KOPT-K1 (cell line): ENCODE data around the gene GOLGA6L26.
"Not testable (repeated sequence)": the region's sequence is repeated elsewhere in the genome, so short reads cannot be mapped to it uniquely, and the experiment has no call there.

Experiments used
- H3K27ac ChIP-seq: fragments of 200-600 bp; sonication (generic); 2 replicates; pipeline ENCODE4 v1.5.1; 2016; ENCODE audit warnings: antibody characterized with exemption, mild to moderate bottlenecking, low read depth, low read length; ENCODE audit not compliant: poor library complexity, severe bottlenecking
- H3K36me3 ChIP-seq: fragments of 200-600 bp; sonication (generic); 2 replicates; pipeline ENCODE4 v1.5.1; 2017; ENCODE audit warnings: antibody characterized with exemption, mild to moderate bottlenecking, low read length, moderate library complexity; ENCODE audit not compliant: insufficient read depth
- H3K9me3 ChIP-seq: fragments of 200-600 bp; sonication (generic); 2 replicates; pipeline ENCODE4 v1.5.1; 2017; ENCODE audit warnings: antibody characterized with exemption, low read length, mild to moderate bottlenecking; ENCODE audit not compliant: insufficient read depth, poor library complexity, severe bottlenecking

Gene GOLGA6L26, protein sequence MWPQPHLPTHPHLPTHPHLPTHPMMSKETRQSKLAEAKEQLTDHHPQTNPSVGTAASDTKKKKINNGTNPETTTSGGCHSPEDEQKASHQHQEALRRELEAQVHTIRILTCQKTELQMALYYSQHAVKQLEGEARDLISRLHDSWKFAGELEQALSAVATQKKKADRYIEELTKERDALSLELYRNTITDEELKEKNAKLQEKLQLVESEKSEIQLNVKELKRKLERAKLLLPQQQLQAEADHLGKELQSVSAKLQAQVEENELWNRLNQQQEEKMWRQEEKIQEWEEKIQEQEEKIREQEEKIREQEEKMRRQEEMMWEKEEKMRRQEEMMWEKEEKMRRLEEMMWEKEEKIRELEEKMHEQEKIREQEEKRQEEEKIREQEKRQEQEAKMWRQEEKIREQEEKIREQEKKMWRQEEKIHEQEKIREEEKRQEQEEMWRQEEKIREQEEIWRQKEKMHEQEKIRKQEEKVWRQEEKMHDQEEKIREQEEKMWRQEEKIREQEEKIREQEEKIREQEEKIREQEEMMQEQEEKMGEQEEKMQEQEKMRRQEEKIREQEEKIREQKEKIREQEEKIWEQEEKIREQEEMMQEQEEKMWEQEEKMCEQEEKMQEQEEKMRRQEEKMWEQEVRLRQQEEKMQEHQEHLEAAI

GRCh38 chr15:23334096-23334495 is at the start of gene GOLGA6L26:
Gene GOLGA6L26 (minus strand): TSS chr15:23334196. CDS start chr15:23334135, 61 bp downstream.
- H3K36me3 ChIP-seq, H3K27ac ChIP-seq, H3K9me3 ChIP-seq: not testable (repeated sequence)

DNA sequence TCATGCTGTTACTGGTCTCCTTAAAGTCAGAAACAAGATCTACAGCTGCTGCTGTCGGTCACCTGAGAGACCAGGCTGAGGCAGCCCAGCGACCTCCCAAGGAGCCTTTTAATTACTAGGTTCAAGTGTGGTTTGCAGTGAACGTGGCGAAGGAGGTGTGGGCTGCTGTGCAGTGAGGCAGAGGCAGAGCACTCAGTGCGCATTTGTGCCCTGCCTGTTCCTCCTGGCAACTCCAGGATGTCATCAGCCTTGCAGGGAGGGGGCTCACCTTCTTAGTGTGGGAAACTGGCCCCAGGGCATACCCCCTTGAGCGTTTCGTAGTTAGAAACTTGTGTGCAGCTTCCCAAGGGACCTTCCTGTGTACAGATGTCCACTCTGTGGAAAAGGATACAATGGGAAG is 47.2 kb upstream of the GOLGA6L26 start:
- not testable (repeated sequence) for H3K36me3 ChIP-seq, H3K27ac ChIP-seq, H3K9me3 ChIP-seq

- not testable (repeated sequence) for H3K27ac ChIP-seq, H3K9me3 ChIP-seq, H3K36me3 ChIP-seq
Measured at GRCh38 chr15:23380700-23381099, 46.7 kb upstream of the GOLGA6L26 start.

DNA sequence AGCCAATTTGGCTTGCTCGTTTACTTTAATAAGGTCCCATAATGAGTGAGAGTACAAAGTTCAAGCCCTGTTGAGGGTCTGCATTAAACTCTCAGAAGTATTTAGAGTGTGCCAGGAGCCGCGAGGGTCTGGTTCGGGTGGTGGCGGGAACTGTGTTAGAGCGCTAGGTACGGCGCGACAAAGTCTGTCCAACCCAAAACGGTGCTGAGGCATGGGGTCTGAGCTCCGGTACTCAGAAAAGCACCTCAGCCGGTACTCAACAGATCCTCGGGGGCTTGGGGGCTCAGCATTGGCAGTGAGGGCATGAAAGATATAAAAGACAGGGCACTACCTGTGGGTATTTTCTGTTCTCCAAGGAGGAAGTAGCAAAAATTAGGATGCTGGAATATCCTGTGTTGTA is 45.0 kb upstream of the GOLGA6L26 start:
- not testable (repeated sequence) for H3K9me3 ChIP-seq, H3K27ac ChIP-seq

DNA sequence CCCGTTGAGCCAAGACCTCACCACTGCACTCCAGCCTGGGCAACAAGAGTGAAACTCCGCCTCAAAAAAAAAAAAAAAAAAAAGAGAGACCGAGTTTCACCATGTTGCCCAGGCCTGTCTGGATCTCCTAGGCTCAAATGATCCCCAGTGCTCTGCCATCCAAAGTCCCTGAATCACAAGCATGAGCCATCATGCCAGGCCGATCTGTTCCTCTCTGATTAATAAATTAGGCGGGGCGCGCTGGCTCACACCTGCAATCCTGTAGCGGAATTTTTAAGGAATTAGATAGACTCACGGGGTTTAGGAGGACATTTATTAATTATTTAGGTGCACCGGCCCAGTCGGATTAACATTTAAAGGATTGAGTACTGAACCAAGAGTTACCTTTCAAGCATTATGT is 40.2 kb upstream of the GOLGA6L26 start:
- not testable (repeated sequence) for H3K36me3 ChIP-seq, H3K27ac ChIP-seq, H3K9me3 ChIP-seq

More for the DNA sequence above, 45.0 kb upstream of the GOLGA6L26 start:
- H3K36me3 ChIP-seq: not testable (repeated sequence)

DNA sequence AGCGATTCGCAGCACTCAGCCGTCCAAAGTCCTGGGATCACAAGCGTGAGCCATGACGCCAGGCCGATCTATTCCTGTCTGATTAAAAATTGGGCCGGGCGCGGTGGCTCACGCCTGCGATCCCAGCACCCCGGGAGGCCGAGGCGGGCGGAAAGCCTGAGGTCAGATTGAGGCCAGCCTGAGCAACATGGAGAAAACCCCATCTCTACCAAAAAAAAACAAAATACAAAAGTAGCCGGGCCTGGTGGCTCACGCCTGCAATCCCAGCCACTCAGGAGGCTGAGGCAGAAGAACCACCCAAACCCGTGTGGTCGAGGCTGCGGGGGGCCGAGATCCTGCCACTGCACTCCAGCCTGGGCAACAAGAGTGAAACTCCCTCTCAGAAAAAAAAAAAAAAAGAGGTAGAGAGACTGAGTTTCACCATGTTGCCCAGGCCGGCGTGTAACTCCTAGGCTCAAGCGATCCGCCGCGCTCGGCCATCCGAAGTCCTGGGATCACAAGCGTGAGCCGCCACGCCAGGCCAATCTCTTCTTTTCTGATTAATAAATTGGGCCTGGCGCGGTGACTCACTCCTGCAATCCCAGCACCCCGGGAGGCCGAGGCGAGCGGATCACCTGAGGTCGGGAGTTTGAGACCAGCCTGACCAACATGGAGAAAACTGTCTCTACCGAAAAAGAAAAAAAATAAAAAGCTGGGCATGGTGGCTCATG is 39.0 kb upstream of the GOLGA6L26 start:
- not testable (repeated sequence) for H3K27ac ChIP-seq, H3K36me3 ChIP-seq, H3K9me3 ChIP-seq

GRCh38 chr15:23372284-23372683 is 38.3 kb upstream of the GOLGA6L26 start:
- no peaks in the 10 kb centered on the region for H3K36me3 ChIP-seq
- H3K27ac ChIP-seq: no peak overlapping the region
- H3K9me3 ChIP-seq: no peaks in the 10 kb centered on the region

- not testable (repeated sequence) for H3K9me3 ChIP-seq, H3K27ac ChIP-seq, H3K36me3 ChIP-seq
Measured at GRCh38 chr15:23371868-23372267, 37.9 kb upstream of the GOLGA6L26 start.

DNA sequence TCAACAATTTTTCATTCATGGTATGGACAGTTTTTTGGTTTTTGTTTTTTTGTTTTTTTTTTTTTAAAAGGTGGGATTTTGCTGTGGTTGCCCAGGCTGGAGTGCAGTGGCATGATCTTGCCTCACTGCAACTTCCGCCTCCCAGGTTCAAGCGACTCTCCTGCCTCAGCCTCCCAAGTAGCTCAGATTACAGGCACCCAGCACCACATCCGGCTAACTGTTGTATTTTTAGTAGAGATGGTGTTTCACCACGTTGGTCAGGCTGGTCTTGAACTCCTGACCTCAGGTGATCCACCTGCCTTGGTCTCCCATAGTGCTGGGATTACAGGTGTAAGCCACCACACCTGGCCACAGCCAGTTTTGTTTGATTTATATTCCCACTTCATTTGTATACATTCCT is 37.1 kb upstream of the GOLGA6L26 start:
- H3K9me3 ChIP-seq, H3K36me3 ChIP-seq, H3K27ac ChIP-seq: not testable (repeated sequence)

- no peak overlapping the region for H3K27ac ChIP-seq
- H3K36me3 ChIP-seq: no peaks in the 10 kb centered on the region
- no peaks in the 10 kb centered on the region for H3K9me3 ChIP-seq
Measured at GRCh38 chr15:23370578-23370977, 36.6 kb upstream of the GOLGA6L26 start.

DNA sequence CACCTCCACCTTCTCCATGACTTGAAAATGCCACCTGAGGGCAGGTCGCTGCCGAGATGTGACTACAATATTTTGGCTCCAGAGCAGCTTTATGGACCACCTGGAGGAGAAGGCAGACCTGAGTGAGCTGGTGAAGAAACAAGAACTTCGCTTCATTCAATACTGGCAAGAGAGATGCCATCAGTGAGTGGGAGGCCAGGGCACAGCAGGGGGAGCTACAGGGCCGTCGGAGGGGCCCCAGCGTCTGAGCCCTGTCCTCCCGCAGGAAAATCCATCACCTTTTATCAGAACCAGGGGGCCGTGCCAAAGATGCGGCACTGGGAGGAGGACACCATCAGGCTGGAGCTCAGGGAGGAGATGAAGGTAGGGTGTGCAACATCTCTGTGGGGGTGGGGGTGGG is 30.3 kb upstream of the GOLGA6L26 start:
- not testable (repeated sequence) for H3K9me3 ChIP-seq, H3K27ac ChIP-seq

GRCh38 chr15:23362622-23363021 is 28.6 kb upstream of the GOLGA6L26 start:
- H3K27ac ChIP-seq, H3K36me3 ChIP-seq, H3K9me3 ChIP-seq: not testable (repeated sequence)

More for the DNA sequence above, 30.3 kb upstream of the GOLGA6L26 start:
- H3K36me3 ChIP-seq: not testable (repeated sequence)

DNA sequence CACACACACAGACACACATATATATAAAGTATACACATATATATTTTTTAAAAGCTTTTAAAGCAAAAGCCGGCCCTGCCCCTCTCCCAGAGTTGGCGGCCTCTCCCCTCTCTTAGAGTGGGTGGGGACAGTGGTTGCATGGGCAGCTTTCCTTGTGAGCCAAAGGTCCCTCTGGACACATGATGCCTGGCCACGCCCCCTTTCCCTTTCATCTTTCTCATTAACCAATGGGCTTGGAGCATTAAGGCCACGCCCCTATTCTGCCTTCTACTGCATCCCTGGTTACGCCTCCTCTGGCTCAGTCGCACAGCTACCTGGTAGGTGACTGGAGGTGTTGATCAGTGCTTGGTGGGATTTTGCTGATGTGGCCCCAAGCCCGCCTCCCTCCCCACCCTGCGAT is 20.5 kb upstream of the GOLGA6L26 start, which contains the start of gene GOLGA8S:
TSS of gene GOLGA8S (plus strand) at position 301 of the 400 bp plus-strand sequence. CDS start at position 363, 62 bp downstream.
- not testable (repeated sequence) for H3K36me3 ChIP-seq, H3K27ac ChIP-seq

GRCh38 chr15:23311233-23311632 is 22.8 kb downstream of the GOLGA6L26 start:
- not testable (repeated sequence) for H3K27ac ChIP-seq, H3K9me3 ChIP-seq
- H3K36me3 ChIP-seq: peaks cover 43% of the 10 kb centered on the region

More for the DNA sequence above, 20.5 kb upstream of the GOLGA6L26 start, which contains the start of gene GOLGA8S:
- H3K9me3 ChIP-seq: not testable (repeated sequence)

DNA sequence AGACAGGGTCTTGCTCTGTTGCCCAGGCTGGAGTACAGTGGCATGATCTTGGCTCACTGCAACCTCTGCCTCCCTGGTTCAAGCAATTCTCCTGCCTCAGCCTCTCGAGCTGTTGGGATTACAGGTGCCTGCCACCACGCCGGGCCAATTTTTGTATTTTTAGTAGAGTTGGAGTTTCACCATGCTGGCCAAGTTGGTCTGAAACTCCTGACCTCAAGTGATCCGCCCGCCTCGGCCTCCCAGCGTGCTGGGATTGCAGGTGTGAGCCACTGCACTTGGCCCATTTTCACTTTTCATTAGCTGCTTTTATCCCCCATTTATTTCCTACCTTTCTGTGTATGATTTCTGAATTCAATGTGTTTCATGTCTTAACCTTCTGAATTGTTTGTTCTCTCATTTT is 28.1 kb downstream of the GOLGA6L26 start:
- H3K27ac ChIP-seq: not testable (repeated sequence)
- H3K36me3 ChIP-seq: peaks cover 37% of the 10 kb centered on the region

More for the DNA sequence above, 28.1 kb downstream of the GOLGA6L26 start:
- H3K9me3 ChIP-seq: not testable (repeated sequence)
